GM18526 (cell line): ENCODE results near the gene IGF2R.

Source experiments
- POLR2A ChIP-seq: IDR thresholded peaks from 3 replicates; pipeline ENCODE4 v1.6.1; 2011; ENCODE audit not compliant: insufficient read length; ENCODE audit errors: extremely low read depth

The IGF2R gene

GRCh38 chr6:159980474-159980873, 11.6 kb downstream of the IGF2R start:
- TF ChIP-seq POLR2A: no peak

GRCh38 chr6:159981071-159981402, 12.2 kb downstream of the IGF2R start:
- peak; percentile 30 for TF ChIP-seq POLR2A

GRCh38 chr6:159981403-159982245, 12.7 kb downstream of the IGF2R start:
- no peak for TF ChIP-seq POLR2A

- no peak for TF ChIP-seq POLR2A
Observed at GRCh38 chr6:159982731-159983506, 14.0 kb downstream of the IGF2R start.

- no peak for TF ChIP-seq POLR2A
Observed at GRCh38 chr6:159983641-159984080, 14.8 kb downstream of the IGF2R start.

GRCh38 chr6:159984268-159984786, 15.4 kb downstream of the IGF2R start:
- no peak for TF ChIP-seq POLR2A

DNA sequence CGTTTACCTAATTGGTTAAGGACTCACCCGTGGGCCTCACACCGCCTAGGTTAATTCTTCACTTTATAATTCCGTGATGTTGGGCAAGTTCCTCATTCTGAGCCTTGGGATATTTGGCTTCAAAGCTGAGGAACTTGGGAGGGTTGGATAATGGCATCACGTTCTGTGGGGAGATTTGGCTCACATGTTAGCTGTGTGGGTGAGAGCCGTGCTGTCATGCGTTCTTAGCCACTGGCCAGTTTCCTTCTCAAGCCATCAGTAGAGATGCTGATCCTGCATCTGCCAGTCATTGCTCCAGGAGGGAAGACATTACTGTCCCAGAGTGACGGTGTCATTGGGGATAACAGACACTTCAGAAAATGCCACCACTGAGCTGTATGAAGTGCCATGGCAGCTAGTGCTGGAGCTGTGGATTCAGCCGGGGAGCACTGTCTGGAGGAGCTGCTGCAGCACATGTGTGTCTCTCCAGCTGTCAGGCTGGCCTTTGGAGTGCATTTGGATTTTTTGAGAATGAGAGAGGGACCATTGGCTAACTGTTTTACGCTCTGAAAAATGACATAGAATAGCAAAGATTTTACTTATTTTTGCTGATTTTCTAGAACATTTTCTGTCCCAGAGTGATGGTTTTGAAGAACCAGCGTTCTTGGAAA, 16.5 kb downstream of the IGF2R start:
- TF ChIP-seq POLR2A: no peak

GRCh38 chr6:159988983-159989454, 20.1 kb downstream of the IGF2R start:
- TF ChIP-seq POLR2A: no peak

DNA sequence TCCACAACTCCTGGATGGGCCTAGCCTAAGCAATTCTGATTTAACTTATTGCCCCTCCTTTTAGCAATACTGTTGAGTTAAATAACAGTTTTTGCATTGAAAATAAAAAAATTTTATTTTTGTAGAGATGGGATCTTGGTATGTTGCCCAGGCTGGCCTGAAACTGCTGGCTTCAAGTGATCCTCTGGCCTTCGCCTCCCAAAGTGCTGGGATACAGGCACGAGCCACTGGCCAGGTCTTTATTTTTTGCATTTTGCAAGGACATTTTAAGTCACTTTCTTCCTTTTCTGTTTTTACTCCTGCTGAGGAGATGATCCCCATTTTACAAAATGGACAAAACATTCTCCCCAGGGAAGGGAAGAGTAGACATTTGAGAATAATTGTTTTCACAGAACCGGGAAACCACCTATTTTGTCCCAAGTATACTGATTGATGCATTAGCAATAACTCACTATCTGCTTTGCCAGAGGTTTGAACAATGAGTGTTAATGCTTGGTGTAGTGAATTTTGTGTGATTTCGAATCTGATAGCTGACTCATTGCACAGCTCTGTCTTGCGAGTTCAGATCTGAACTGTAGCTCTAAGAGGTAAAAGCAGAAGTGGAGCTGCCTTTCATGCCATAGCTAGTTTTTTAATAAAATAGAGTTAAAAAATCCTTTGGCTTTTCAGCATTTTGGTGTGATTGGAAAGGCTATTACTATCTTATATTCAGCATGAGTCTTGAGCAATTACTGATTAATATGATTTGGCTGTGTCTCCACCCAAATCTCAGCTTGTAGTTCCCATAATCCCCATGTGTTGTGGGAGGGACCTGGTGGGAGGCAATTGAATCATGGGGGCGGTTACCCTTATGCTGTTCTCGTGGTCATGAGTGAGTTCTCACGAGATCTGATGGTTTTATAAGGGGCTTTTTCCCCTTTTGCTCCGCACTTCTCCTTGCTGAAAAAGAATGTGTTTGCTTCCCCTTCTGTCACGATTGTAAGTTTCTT, 20.9 kb downstream of the IGF2R start:
- TF ChIP-seq POLR2A: no peak

DNA sequence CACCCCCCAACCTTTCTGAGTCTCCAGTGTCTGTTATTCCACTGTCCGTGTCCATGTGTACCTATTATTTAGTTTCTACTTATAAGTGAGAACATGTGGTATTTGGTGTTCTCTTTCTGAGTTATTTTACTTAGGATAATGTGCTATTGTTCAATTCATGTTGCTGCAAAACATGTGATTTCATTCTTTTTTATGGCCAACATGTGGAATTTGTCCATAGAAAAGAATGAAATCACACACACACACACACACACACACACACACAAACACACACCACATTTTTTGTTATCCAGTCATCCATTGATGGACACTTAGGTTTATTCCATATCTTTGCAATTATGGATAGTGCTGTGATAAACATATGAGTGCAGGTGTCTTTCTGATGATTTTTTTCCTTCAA, 23.5 kb downstream of the IGF2R start:
- no peak for TF ChIP-seq POLR2A

DNA sequence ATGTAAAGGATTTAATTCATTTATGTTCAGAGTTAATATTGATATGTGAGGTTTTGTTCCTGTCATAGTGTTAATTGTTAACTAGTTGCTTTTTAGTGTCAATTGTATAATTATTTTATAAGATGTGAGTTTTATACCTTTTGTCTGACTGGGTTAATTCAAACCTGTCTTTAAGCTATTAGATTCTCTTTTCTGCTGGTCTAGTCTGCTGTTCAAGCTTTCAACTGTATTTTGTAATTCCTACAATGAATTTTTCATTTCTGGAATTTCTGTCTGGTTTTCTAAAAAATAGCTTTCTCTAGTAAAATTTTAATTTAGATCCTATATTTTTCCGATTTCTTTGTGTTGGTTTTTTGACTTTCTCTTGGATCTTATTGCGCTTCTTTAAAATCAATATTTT, 26.5 kb downstream of the IGF2R start:
- no peak for TF ChIP-seq POLR2A

- TF ChIP-seq POLR2A: no peak
Observed at GRCh38 chr6:159996087-159996622, 27.3 kb downstream of the IGF2R start.

- no peak for TF ChIP-seq POLR2A
Observed at GRCh38 chr6:159996626-159997497, 28.0 kb downstream of the IGF2R start.
